AG09309 (cell line): ENCODE data around the gene PAPLN.

Source experiments
- DNase-seq: peaks from one replicate; pipeline ENCODE4 v3.0.0-alpha.2; 2010; ENCODE audit warnings: low read depth
- H3K4me3 ChIP-seq: 2 replicates; pipeline ENCODE4 v1.5.1; 2011; ENCODE audit warnings: mild to moderate bottlenecking, low read depth, low read length, moderate library complexity; ENCODE audit not compliant: control insufficient read depth
- CTCF ChIP-seq: IDR thresholded peaks from 2 replicates; pipeline ENCODE4 v1.5.1; 2011; ENCODE audit warnings: mild to moderate bottlenecking, low read depth, low read length, inconsistent platforms; ENCODE audit not compliant: insufficient read depth, control insufficient read depth; ENCODE audit errors: missing control alignments

Gene PAPLN

GRCh38 chr14:73216030-73216429 is 21.3 kb upstream of the PAPLN start:
- TF ChIP-seq CTCF: no peak
- no peak for DNase-seq
- no peak overlapping the region for H3K4me3 ChIP-seq

- DNase-seq: no peak
- no peak overlapping the region for H3K4me3 ChIP-seq
- no peak for TF ChIP-seq CTCF
These were observed 19.9 kb upstream of the PAPLN start for GRCh38 chr14:73217411-73217810.

GRCh38 chr14:73220061-73220460 is 17.2 kb upstream of the PAPLN start:
- H3K4me3 ChIP-seq: no peak overlapping the region
- TF ChIP-seq CTCF: no peak
- no peak for DNase-seq

- no peak for DNase-seq
- TF ChIP-seq CTCF: no peak
- no peak overlapping the region for H3K4me3 ChIP-seq
These were observed 16.7 kb upstream of the PAPLN start for GRCh38 chr14:73220634-73221033.

- no peak for TF ChIP-seq CTCF
- no peak for DNase-seq
- H3K4me3 ChIP-seq: no peak overlapping the region
These were observed 15.4 kb upstream of the PAPLN start for GRCh38 chr14:73221945-73222344.

- TF ChIP-seq CTCF: no peak
- DNase-seq: no peak
- H3K4me3 ChIP-seq: no peak overlapping the region
These were observed 14.3 kb upstream of the PAPLN start for GRCh38 chr14:73223049-73223448.

- TF ChIP-seq CTCF: no peak
These were observed 11.8 kb upstream of the PAPLN start for GRCh38 chr14:73225496-73225895.

More at GRCh38 chr14:73225496-73225895, 11.8 kb upstream of the PAPLN start:
- H3K4me3 ChIP-seq: no peak overlapping the region
- DNase-seq: no peak
